Common myeloid progenitor, CD34-positive (primary cell): ENCODE results near the gene SREBF2.
"Not testable (repeated sequence)": the region's sequence is repeated elsewhere in the genome, so short reads cannot be mapped to it uniquely, and the experiment has no call there.

Experiments
- CTCF ChIA-PET: fragments of 350-600 bp; sonication (Branson Sonifier 250); formaldehyde crosslinking; loops from one replicate; lab custom pipeline; 2021; ENCODE audit warnings: antibody characterized with exemption; lab: Charles Lee
- POLR2A ChIA-PET: fragments of 350-600 bp; sonication (Branson Sonifier 250); formaldehyde crosslinking; loops from one replicate; lab custom pipeline; 2021; ENCODE audit warnings: antibody characterized with exemption; lab: Charles Lee
- DNase-seq, 3 donors: peaks; one replicate each; pipeline versions ENCODE4 v3.0.0 to v3.0.0-alpha.2; 2013
- H3K27ac ChIP-seq, 2 experiments: 1 replicate in 1 of 2; 2 replicates in 1 of 2; pipeline ENCODE4 v1.7.0; 2013; ENCODE audit warnings: inconsistent platforms in 2 of 2, low read length in 2 of 2, mild to moderate bottlenecking in 2 of 2, low read depth in 1 of 2, moderate library complexity in 1 of 2; ENCODE audit not compliant: severe bottlenecking in 2 of 2, insufficient read depth in 1 of 2, poor library complexity in 1 of 2
- H3K27me3 ChIP-seq, 5 experiments: replicated peaks in 2 of 5; 1 replicate in 3 of 5; 2 replicates in 2 of 5; pipeline versions ENCODE4 v1.6.1 to v1.7.0; 2013; ENCODE audit warnings: low read length in 4 of 5, mild to moderate bottlenecking in 2 of 5, moderate library complexity in 2 of 5, inconsistent platforms in 1 of 5; ENCODE audit not compliant: insufficient read depth in 5 of 5, control insufficient read depth in 4 of 5
- H3K36me3 ChIP-seq, 4 experiments: 1 replicate in 2 of 4; 2 replicates in 2 of 4; pipeline versions ENCODE4 v1.6.1 to v1.7.0; 2013; ENCODE audit warnings: low read length in 3 of 4, control low read depth in 1 of 4, mild to moderate bottlenecking in 1 of 4; ENCODE audit not compliant: control insufficient read depth in 4 of 4, insufficient read depth in 4 of 4
- H3K4me1 ChIP-seq, 4 experiments: 1 replicate in 3 of 4; 2 replicates in 1 of 4; pipeline versions ENCODE4 v1.6.1 to v1.7.1; 2013; ENCODE audit warnings: low read length in 3 of 4, mild to moderate bottlenecking in 3 of 4, control low read depth in 1 of 4, inconsistent platforms in 1 of 4, moderate library complexity in 1 of 4; ENCODE audit not compliant: control insufficient read depth in 4 of 4, insufficient read depth in 4 of 4; ENCODE audit errors: control extremely low read depth in 1 of 4
- H3K4me3 ChIP-seq, 7 experiments: 1 replicate in 4 of 7; 2 replicates in 3 of 7; pipeline versions ENCODE4 v1.5.1 to v1.7.0; 2013; ENCODE audit warnings: mild to moderate bottlenecking in 7 of 7, low read length in 6 of 7, moderate library complexity in 6 of 7, inconsistent platforms in 2 of 7, low read depth in 2 of 7, control low read depth in 1 of 7; ENCODE audit not compliant: insufficient read depth in 4 of 7, control insufficient read depth in 1 of 7; ENCODE audit errors: extremely low read depth in 1 of 7
- H3K9me3 ChIP-seq, 5 experiments: 1 replicate in 4 of 5; 2 replicates in 1 of 5; pipeline versions ENCODE4 v1.6.1 to v1.7.1; 2013; ENCODE audit warnings: low read length in 4 of 5, mild to moderate bottlenecking in 2 of 5, inconsistent platforms in 1 of 5, low read depth in 1 of 5, moderate library complexity in 1 of 5; ENCODE audit not compliant: control insufficient read depth in 4 of 5, insufficient read depth in 2 of 5; ENCODE audit errors: control extremely low read depth in 1 of 5
- WGBS: methylation state at CpG from one replicate; pipeline ENCODE4 v1.1.5; 2013; ENCODE audit not compliant: insufficient coverage; 5-methylcytosine and 5-hydroxymethylcytosine counted together

SREBF2 gene

DNA sequence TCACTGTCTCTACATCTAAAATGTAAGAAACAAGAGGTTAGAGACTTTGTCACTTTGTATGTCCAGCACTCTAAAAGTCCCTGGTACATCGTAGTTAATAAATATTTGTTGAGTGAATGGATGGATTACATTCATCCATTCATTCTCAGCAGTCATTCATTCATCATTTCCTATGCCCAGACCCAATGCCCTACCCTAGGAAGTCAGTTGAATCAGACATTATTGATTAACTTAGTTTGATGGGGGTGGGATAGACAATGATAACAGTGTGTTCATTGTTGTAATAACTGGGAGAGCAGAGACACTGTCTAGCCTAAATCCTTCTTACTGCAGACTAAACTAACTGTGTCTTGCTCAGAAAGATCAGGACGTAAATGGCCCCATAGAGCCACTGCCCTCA lies 115.2 kb downstream of the SREBF2 start:
- Histone ChIP-seq H3K36me3 (peaks cover 0 to 19% (median 1%) of the 10 kb centered on the region in 4 experiments), H3K4me1 (peaks cover 0 to 19% (median 13%) of the 10 kb centered on the region in 4 experiments), H3K9me3 (no peaks in the 10 kb centered on the region), H3K4me3 (no peak overlapping the region), H3K27ac (no peak overlapping the region), H3K27me3 (no peaks in the 10 kb centered on the region)
- 100% methylated on average over 1 of the region's 2 CpGs for WGBS
- ChIA-PET POLR2A (no interaction called here), CTCF (interaction anchor here (0.6 to 1.9 kb wide), 2 partner anchors 8 to 405 kb away, joined by 4 to 7 read pairs; no protein-coding TSS in a partner anchor)
- no peak for DNase-seq

DNA sequence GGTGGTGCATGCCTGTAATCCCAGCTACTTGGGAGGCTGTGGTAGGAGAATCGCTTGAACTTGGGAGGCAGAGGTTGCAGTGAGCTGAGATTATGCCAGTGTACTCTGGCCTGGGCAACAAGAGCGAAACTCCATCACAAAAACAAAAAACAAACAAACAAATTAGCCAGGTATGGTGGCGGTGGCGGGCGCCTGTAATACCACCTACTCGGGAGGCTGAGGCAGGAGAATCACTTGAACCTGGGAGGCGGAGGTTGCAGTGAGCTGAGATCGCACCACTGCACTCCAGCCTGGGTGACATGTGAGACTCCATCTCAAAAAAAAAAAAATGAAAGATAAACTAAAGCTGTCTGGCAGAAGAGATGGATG lies 116.0 kb downstream of the SREBF2 start:
- H3K36me3 ChIP-seq: peaks cover 0 to 11% (median 0%) of the 10 kb centered on the region in 4 experiments
- POLR2A ChIA-PET, H3K27ac ChIP-seq, H3K27me3 ChIP-seq, H3K4me3 ChIP-seq, DNase-seq, H3K9me3 ChIP-seq: not testable (repeated sequence)
- peaks cover 0 to 19% (median 13%) of the 10 kb centered on the region in 4 experiments for H3K4me1 ChIP-seq
- CTCF ChIA-PET: interaction anchor here (1.4 kb wide), 1 partner anchor 9 kb away, joined by 7 read pairs; no protein-coding TSS in a partner anchor
- 86% methylated on average over 7 of the region's 8 CpGs for WGBS

DNA sequence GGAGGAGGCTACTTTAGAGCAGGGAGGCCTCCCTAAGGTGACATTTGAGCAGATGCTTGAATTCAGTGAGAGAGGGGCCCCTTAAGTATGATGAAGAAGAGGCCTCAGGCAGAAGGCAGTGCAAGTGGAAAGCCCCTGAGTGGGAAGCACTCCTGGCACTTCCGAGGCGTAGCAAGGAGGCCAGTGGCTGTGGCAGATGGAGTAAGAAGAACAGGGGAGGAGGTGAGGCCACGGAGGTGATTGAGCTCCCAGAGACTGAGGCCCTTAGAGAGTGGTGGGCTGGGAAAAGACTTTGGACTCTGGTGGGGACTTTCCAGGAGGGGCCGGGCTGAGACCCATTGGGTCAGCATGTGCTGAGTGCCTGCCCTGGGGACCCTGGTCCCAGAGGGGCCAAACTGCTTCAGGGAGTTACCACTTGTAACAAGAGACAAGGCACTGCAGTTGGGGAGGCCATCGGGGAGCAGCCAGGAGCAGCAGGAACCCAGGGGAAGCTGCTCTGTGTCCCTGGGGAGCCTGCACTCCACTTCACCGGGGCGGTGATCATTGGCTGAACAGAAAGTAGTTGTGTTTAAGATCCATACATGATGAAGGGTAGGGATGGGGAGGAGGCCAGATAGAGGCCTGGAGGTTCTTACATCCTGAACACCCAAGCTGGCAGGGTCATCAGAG lies 116.5 kb downstream of the SREBF2 start:
- no peaks in the 10 kb centered on the region for H3K27me3 ChIP-seq
- H3K4me1 ChIP-seq: peaks cover 0 to 19% (median 12%) of the 10 kb centered on the region in 4 experiments
- DNase-seq: no peak
- peaks cover 0 to 8% (median 0%) of the 10 kb centered on the region in 4 experiments for H3K36me3 ChIP-seq
- H3K27ac ChIP-seq: no peak overlapping the region
- H3K4me3 ChIP-seq: no peak overlapping the region
- CTCF ChIA-PET: interaction anchor here (0.6 to 1.4 kb wide), 3 partner anchors 8 to 412 kb away, joined by 3 to 7 read pairs (median 5); no protein-coding TSS in a partner anchor
- POLR2A ChIA-PET: no interaction called here
- H3K9me3 ChIP-seq: no peaks in the 10 kb centered on the region
- 89% methylated on average over 7 of the region's 7 CpGs for WGBS

DNA sequence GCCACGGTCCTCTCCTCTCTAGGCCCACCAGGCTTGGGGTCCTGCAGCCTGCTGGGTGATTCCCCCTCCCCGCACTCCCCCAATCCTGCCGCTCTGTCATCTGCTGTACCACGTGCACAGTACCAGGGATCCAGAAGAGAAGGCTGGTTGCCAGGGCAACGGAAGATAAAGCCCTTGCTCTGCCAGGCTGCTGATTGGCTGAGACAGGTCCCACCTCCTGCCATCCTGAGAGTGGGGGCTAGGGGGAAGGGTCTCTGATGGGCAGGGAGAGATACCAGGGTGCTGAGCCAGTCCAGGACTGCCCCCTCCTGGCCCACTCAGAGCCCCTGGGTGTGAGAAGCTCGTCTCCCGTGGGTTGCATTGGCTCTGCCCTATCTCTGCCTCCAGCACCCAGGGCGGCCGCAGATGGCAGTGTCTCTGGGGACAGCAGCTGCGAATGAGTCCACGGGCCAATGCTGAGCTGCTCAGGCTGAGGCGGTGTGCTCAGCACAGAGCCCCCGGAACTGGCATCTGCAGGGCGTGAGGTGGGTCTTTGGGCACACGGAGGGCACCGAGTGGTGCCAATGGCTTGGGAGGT lies 119.1 kb downstream of the SREBF2 start, which contains the start of gene SMIM45:
Gene SMIM45 (plus strand): TSS at position 253 of the 577 bp plus-strand sequence.
- CTCF ChIA-PET: no interaction called here
- H3K9me3 ChIP-seq: no peaks in the 10 kb centered on the region
- POLR2A ChIA-PET: no interaction called here
- H3K4me1 ChIP-seq: peaks cover 0 to 8% (median 2%) of the 10 kb centered on the region in 4 experiments
- no peak within 1 kb of the TSS for H3K27ac ChIP-seq
- DNase-seq: no peak
- no peaks in the 10 kb centered on the region for H3K27me3 ChIP-seq
- H3K4me3 ChIP-seq: no peak within 1 kb of the TSS
- H3K36me3 ChIP-seq: no peaks in the 10 kb centered on the region
- WGBS: 90% methylated on average over 14 of the region's 16 CpGs

DNA sequence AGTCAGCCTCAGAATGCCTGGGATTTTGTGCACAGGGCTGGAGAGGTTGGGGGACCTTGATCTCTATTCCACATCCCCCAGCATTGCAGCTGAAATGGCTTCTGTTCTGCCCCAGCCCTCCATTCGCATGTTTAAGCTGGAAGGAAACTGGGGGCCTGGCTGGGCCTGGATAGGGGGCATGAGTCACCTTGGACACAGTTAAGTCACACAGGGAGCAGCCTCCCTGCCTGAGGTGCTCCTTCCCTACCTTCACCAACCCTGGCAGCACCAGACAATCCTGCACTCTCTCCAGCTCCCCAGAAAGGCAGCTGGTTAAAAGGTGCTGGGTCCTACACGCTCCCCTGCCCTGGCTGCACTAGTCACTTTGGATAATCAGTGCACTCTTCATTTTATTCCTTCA lies 119.8 kb downstream of the SREBF2 start:
- H3K36me3 ChIP-seq: no peaks in the 10 kb centered on the region
- no peak overlapping the region for H3K4me3 ChIP-seq
- H3K4me1 ChIP-seq: peaks cover 0 to 4% (median 1%) of the 10 kb centered on the region in 4 experiments
- DNase-seq: no peak
- H3K9me3 ChIP-seq: no peaks in the 10 kb centered on the region
- H3K27me3 ChIP-seq: no peaks in the 10 kb centered on the region
- no peak overlapping the region for H3K27ac ChIP-seq
- 90% methylated on average over 2 of the region's 2 CpGs for WGBS
- CTCF ChIA-PET: interaction anchor here (1.1 to 1.4 kb wide), 2 partner anchors 12 to 16 kb away, joined by 3 to 4 read pairs; no protein-coding TSS in a partner anchor
- POLR2A ChIA-PET: no interaction called here
